GM19467 (cell line): ENCODE results near the gene DMAP1.

Source experiments
- ATAC-seq: cut with Tn5 transposase; IDR thresholded peaks from one replicate; pipeline ENCODE4 v1.9.1; 2021; ENCODE audit warnings: mild to moderate bottlenecking, moderate library complexity; ENCODE audit not compliant: unreplicated experiment

DMAP1 gene

GRCh38 chr1:44251989-44252671 lies 38.9 kb downstream of the DMAP1 start:
- no peak for ATAC-seq

- ATAC-seq, result no peak
These were observed 41.2 kb downstream of the DMAP1 start for GRCh38 chr1:44254392-44254910.

- no peak for ATAC-seq
These were observed 43.7 kb downstream of the DMAP1 start for GRCh38 chr1:44256762-44257554.

- ATAC-seq, result no peak
These were observed 45.8 kb downstream of the DMAP1 start for GRCh38 chr1:44259090-44259489.

- ATAC-seq, result no peak
These were observed 47.5 kb downstream of the DMAP1 start for GRCh38 chr1:44260792-44261170.

GRCh38 chr1:44261171-44261817 lies 48.0 kb downstream of the DMAP1 start:
- no peak for ATAC-seq

GRCh38 chr1:44261962-44262361 lies 48.7 kb downstream of the DMAP1 start:
- ATAC-seq, result no peak

- ATAC-seq, result no peak
These were observed 49.1 kb downstream of the DMAP1 start for GRCh38 chr1:44262414-44262813.

- no peak for ATAC-seq
These were observed 49.7 kb downstream of the DMAP1 start for GRCh38 chr1:44262816-44263567.

- ATAC-seq, result no peak
These were observed 50.5 kb downstream of the DMAP1 start for GRCh38 chr1:44263568-44264450.

- ATAC-seq, result no peak
These were observed 51.1 kb downstream of the DMAP1 start for GRCh38 chr1:44264451-44264771.

GRCh38 chr1:44265656-44266358 lies 52.5 kb downstream of the DMAP1 start:
- no peak for ATAC-seq

- ATAC-seq, result no peak
These were observed 53.4 kb downstream of the DMAP1 start for GRCh38 chr1:44266400-44267344.

- ATAC-seq, result no peak
These were observed 54.2 kb downstream of the DMAP1 start for GRCh38 chr1:44267438-44267837.

GRCh38 chr1:44268054-44268453 lies 54.8 kb downstream of the DMAP1 start:
- ATAC-seq, result no peak
